Loucy (cell line): ENCODE results near the gene MUC7.
"Not testable (repeated sequence)": the region's sequence is repeated elsewhere in the genome, so short reads cannot be mapped to it uniquely, and the experiment has no call there.

ENCODE experiments used
- CTCF ChIP-seq: fragments of 200-600 bp; sonication (generic); conservative IDR thresholded peaks from 2 replicates; pipeline ENCODE4 v1.5.1; 2014; ENCODE audit warnings: mild to moderate bottlenecking, antibody characterized with exemption, low read length
- EZH2phosphoT487 ChIP-seq: fragments of 200-600 bp; IDR thresholded peaks from 2 replicates; pipeline ENCODE4 v1.6.1; 2018; ENCODE audit warnings: antibody characterized with exemption, mild to moderate bottlenecking, moderate library complexity, borderline replicate concordance

DNA sequence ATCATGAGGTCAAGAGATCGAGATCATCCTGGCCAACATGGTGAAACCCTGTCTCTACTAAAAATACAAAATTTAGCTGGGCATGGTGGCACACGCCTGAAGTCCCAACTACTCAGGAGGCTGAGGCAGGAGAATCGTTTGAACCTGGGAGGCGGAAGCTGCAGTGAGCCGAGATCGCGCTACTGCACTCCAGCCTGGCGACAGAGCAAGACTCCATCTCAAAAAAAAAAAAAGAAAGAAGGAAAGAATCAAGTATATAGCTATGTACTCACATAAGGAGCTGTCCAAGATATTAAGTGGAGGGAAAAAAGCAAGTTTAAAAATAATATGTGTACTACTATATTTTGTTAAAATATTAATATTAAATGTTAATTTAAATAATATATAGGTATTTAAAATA is 29.8 kb downstream of the MUC7 start:
- TF ChIP-seq CTCF, EZH2phosphoT487: not testable (repeated sequence)
